Prostate gland (tissue), 2 donors: Measurements from ENCODE around the gene SPCS3. TPM values are rescaled to one million over a fixed set of nuclear protein-coding genes. Genes with fewer than 3 reads are reported as not detected.

Source experiments
- DNase-seq: peaks from one replicate; pipeline ENCODE4 v3.0.0-alpha.2; 2019; ENCODE audit warnings: low spot score
- H3K27ac ChIP-seq, 2 donors: fragments of 200-600 bp; sonication (generic); 2 replicates each; pipeline ENCODE4 v1.5.1; 2017 to 2019
- H3K27me3 ChIP-seq: fragments of 200-600 bp; sonication (generic); replicated peaks from 2 replicates; pipeline ENCODE4 v1.5.1; 2019; ENCODE audit not compliant: insufficient read depth
- H3K36me3 ChIP-seq, 2 donors: fragments of 200-600 bp; sonication (generic); 1 replicate in 1 of 2; 2 replicates in 1 of 2; pipeline versions ENCODE4 v1.5.1 to v1.8.1; 2017 to 2019
- H3K4me1 ChIP-seq: fragments of 200-600 bp; sonication (generic); replicated peaks from 2 replicates; pipeline ENCODE4 v1.5.1; 2019
- H3K4me3 ChIP-seq, 2 donors: fragments of 200-600 bp; sonication (generic); 2 replicates each; pipeline ENCODE4 v1.5.1; 2017 to 2019
- H3K9me3 ChIP-seq: fragments of 200-600 bp; sonication (generic); 2 replicates; pipeline ENCODE4 v1.5.1; 2017
- CTCF ChIP-seq, 4 experiments: fragments of 200-600 bp in 2 of 4; fragments of 450-650 bp in 2 of 4; sonication (generic) in 2 of 4; IDR thresholded peaks; 1 replicate in 3 of 4; 2 replicates in 1 of 4; pipeline ENCODE4 v1.5.1; 2016 to 2019; ENCODE audit warnings: antibody characterized with exemption in 4 of 4, mild to moderate bottlenecking in 2 of 4, moderate library complexity in 2 of 4
- POLR2A ChIP-seq: fragments of 450-650 bp; IDR thresholded peaks from one replicate; pipeline ENCODE4 v1.6.1; 2016; ENCODE audit warnings: antibody characterized with exemption, mild to moderate bottlenecking
- POLR2AphosphoS5 ChIP-seq: sonication (generic); formaldehyde crosslinking; IDR thresholded peaks from one replicate; pipeline ENCODE4 v1.6.1; 2017; ENCODE audit warnings: antibody characterized with exemption
- WGBS: methylation state at CpG from one replicate; pipeline ENCODE4 v1.1.5; 2018; 5-methylcytosine and 5-hydroxymethylcytosine counted together
- intact Hi-C: fragments of 100-400 bp; cut with DNase I; formaldehyde crosslinking; loops from one replicate; pipeline ENCODE4 v1.14.2; 2022
- total RNA-seq, 2 donors: library from RNA; depleted of rRNA; stranded (reverse); fragments of >200 nt; gene quantifications; one replicate each; pipeline ENCODE4 v1.1.0, GENCODE V29; 2016

The SPCS3 gene
- total RNA-seq, 2 donors from 2014 or later = 41.7 to 68.4 TPM

- no peak overlapping the region for H3K27ac ChIP-seq
- H3K4me3 ChIP-seq = no peak overlapping the region
- 71% methylated on average over 11 of the region's 11 CpGs for whole genome bisulfite sequencing
- H3K4me1 ChIP-seq = no peaks in the 10 kb centered on the region
- intact Hi-C loops = no loop called here
- no peak for DNase-seq
- TF ChIP-seq POLR2AphosphoS5 (no peak), CTCF (IDR thresholded peaks at IDR 0.05) (no peak), POLR2A (no peak)
- no peaks in the 10 kb centered on the region for H3K9me3 ChIP-seq
- no peaks in the 10 kb centered on the region for H3K27me3 ChIP-seq
- H3K36me3 ChIP-seq = no peaks in the 10 kb centered on the region
Measured at GRCh38 chr4:176380352-176381157, 60.8 kb downstream of the SPCS3 start.

Other genes starting within 250 kb of the SPCS3 start
- 10 to 100 TPM in 1 of 2 donors, under 1 TPM in 1; 0.68 to 10.2 TPM for gene SPATA4, start 124.4 kb upstream of the SPCS3 start, total RNA-seq
- gene ASB5, start 50.7 kb upstream of the SPCS3 start, total RNA-seq = 1 to 10 TPM; 2.6 to 5.0 TPM